T-helper 17 cell (primary cell): ENCODE measurements around the gene RPS6KB1. TPM values are rescaled to one million over a fixed set of nuclear protein-coding genes. Genes with fewer than 3 reads are reported as not detected.
"Not testable (repeated sequence)": the region's sequence is repeated elsewhere in the genome, so short reads cannot be mapped to it uniquely, and the experiment has no call there.

Source experiments
- ATAC-seq: fragments of 150-1000 bp; cut with Tn5 transposase; 2 replicates; pipeline ENCODE4 v1.10.0; 2021; ENCODE audit warnings: mild to moderate bottlenecking, moderate library complexity
- DNase-seq, 3 donors: peaks; one replicate each; pipeline versions ENCODE4 v3.0.0 to v3.0.0-alpha.2; 2020 to 2021
- H3K9me3 ChIP-seq: one replicate; pipeline ENCODE4 v1.7.0; 2013; ENCODE audit warnings: low read length, mild to moderate bottlenecking; ENCODE audit not compliant: control insufficient read depth, poor library complexity, severe bottlenecking
- H3K27ac Mint-ChIP-seq: one replicate; pipeline ENCODE4 v1.8.0; 2022; ENCODE audit warnings: mild to moderate bottlenecking, moderate library complexity, mixed read lengths
- H3K27me3 Mint-ChIP-seq: one replicate; pipeline ENCODE4 v1.8.0; 2022; ENCODE audit warnings: mixed read lengths
- H3K36me3 Mint-ChIP-seq: one replicate; pipeline ENCODE4 v1.8.0; 2022; ENCODE audit warnings: low read depth, mixed read lengths
- H3K4me1 Mint-ChIP-seq: one replicate; pipeline ENCODE4 v1.8.0; 2022; ENCODE audit warnings: mild to moderate bottlenecking, mixed read lengths
- H3K4me3 Mint-ChIP-seq: one replicate; pipeline ENCODE4 v1.8.0; 2022; ENCODE audit warnings: mild to moderate bottlenecking, moderate library complexity, mixed read lengths
- total RNA-seq, 4 donors: library from RNA in 2 of 4; stranded (reverse) in 2 of 4; gene quantifications; one replicate each; pipeline ENCODE4 v1.2.3 and lab custom pipeline; 2022 to 2026

RPS6KB1 gene
- total RNA-seq, 2 donors from 2014 or later = 86.6 to 105 TPM

DNA sequence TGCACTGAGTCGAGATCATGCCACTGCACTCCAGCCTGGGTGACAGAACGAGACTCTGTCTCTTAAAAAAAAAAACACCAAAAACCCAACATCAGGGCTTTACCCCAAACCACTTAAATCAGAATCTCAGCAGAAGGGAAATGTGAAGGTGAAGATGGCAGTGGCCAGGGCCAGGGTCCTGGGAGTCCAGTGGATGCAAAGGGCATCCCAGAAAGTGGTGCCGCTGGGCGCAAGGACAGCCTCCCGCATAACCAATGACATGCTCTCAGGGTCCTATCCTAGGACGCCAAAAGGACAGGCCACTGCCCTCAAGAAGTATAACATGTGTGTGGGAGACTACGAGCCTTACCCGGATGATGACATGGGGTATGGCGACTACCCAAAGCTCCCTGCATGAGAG is 8.1 kb upstream of the RPS6KB1 start:
- peaks cover 5% of the 10 kb centered on the region for H3K36me3 Mint-ChIP-seq
- H3K9me3 ChIP-seq = no peaks in the 10 kb centered on the region
- ATAC-seq (no peak), DNase-seq (no peak)
- no peak overlapping the region for H3K4me3 Mint-ChIP-seq
- H3K27me3 Mint-ChIP-seq = no peaks in the 10 kb centered on the region
- no peak overlapping the region for H3K27ac Mint-ChIP-seq
- H3K4me1 Mint-ChIP-seq = peaks cover 13% of the 10 kb centered on the region

DNA sequence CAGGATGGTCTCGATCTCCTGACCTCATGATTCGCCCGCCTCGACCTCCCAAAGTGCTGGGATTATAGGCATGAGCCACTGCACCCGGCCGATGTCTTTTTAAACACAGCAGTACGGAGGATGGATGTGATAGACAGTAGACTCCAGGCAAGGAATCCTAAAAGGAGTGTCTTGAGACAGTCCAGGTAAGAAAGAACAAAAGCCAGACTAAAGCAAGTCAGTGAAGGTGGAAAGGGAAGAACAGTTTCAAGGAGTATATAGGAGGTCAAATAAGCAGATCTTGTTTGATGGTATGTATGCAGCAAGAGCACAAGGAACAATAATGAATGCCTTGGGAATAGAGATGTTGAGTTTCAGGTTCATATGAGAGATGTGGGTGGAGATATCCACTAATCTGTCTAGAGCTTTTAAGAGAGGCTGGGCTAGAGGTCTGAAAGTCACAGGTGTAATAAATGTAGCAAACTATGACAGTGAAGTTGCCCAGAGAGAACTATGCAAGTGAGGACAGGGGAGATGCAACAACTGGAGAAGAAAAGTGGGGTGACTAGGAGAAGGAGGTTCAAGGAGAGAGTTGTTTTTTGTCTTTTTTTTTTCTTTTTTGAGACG is 4.7 kb upstream of the RPS6KB1 start:
- H3K4me1 Mint-ChIP-seq = peaks cover 28% of the 10 kb centered on the region
- ATAC-seq = no peak
- no peaks in the 10 kb centered on the region for H3K27me3 Mint-ChIP-seq
- DNase-seq = no peak
- peaks cover 12% of the 10 kb centered on the region for H3K36me3 Mint-ChIP-seq
- H3K4me3 Mint-ChIP-seq = peak overlapping the region; percentile 68
- peak overlapping the region; percentile 77 for H3K27ac Mint-ChIP-seq
- H3K9me3 ChIP-seq = no peaks in the 10 kb centered on the region

DNA sequence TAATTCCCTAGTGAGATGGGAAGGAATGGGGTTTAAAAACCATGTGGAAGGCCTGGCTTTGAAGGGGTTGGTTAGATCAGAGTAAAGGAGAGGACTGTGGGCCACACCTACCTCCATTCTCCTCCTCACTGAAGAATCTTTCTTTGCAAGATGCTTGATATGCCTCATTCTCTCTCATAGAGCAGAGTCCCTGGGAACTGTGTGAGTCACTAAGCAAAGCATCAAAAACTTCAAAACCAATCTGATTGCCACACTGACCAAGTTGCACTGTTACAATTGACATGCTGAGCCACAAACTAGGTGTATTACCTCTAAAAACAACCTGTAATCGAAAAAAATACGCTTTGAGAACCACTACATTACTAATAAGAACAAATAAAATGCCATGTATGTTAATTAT is 2.2 kb upstream of the RPS6KB1 start:
- Mint-ChIP-seq H3K27me3 (no peaks in the 10 kb centered on the region), H3K27ac (peak overlapping the region; percentile 54), H3K36me3 (peaks cover 12% of the 10 kb centered on the region), H3K4me3 (peak overlapping the region; percentile 64), H3K4me1 (peaks cover 37% of the 10 kb centered on the region)
- DNase-seq (no peak), ATAC-seq (no peak)
- no peaks in the 10 kb centered on the region for H3K9me3 ChIP-seq

- ATAC-seq (no peak), DNase-seq (peak in 1 of 3 donors; percentile 8)
- peaks cover 15% of the 10 kb centered on the region for H3K36me3 Mint-ChIP-seq
- peaks cover 39% of the 10 kb centered on the region for H3K4me1 Mint-ChIP-seq
- H3K27ac Mint-ChIP-seq = peak overlapping the region; percentile 98
- H3K4me3 Mint-ChIP-seq = peak overlapping the region; percentile 100
- H3K27me3 Mint-ChIP-seq = no peaks in the 10 kb centered on the region
- H3K9me3 ChIP-seq = no peaks in the 10 kb centered on the region
Observed at GRCh38 chr17:59892251-59892923, 534 bp upstream of the RPS6KB1 start.

DNA sequence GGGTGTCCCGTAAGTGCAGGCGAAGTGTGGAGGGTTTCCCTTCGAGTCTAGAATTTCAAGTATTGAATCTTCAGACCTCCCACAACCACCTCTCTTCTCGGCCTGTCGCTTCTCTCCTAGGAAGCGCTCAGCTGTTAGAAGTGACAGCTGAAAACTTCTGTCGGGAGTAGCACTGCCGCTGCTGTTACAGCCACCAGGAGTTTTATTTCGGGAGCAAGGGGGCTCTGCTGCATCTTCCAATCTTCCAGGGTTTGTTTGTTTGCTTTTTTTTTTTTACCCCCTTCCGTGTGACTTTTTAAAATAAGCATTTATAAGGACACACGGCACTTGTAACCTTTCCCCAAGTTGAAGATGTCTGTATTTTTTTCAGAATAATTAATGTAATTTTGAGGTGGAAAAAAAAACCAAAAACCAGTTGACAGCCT is 767 bp downstream of the RPS6KB1 start:
- H3K27me3 Mint-ChIP-seq = no peaks in the 10 kb centered on the region
- H3K4me3 Mint-ChIP-seq = peak overlapping the region; percentile 100
- no peaks in the 10 kb centered on the region for H3K9me3 ChIP-seq
- peak; percentile 20 for ATAC-seq
- no peak for DNase-seq
- H3K36me3 Mint-ChIP-seq = peaks cover 9% of the 10 kb centered on the region
- H3K27ac Mint-ChIP-seq = peak overlapping the region; percentile 98
- H3K4me1 Mint-ChIP-seq = peaks cover 37% of the 10 kb centered on the region

- Mint-ChIP-seq H3K4me3 (no peak overlapping the region), H3K27me3 (no peaks in the 10 kb centered on the region)
Observed at GRCh38 chr17:59897090-59897489, 4.2 kb downstream of the RPS6KB1 start.

DNA sequence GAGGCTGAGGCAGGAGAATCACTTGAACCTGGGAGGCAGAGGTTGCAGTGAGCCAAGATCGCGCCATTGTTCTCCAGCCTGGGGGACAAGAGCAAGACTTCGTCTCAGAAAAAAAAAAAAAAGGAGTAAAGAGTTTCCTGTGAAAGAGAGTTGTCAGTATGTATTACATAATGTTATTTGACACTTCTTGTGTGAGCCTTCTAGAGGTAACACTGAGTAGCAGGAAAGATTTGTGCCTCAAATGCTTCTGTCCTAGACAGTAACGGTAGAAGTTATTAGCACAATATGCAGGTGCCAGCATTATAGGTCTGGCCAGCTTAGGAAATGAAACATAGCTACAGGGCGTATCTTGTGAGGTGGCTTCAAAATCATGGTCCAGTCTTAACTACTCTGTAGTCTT is 6.2 kb downstream of the RPS6KB1 start:
- H3K27me3 Mint-ChIP-seq = no peaks in the 10 kb centered on the region
- H3K27ac Mint-ChIP-seq = no peak overlapping the region
- peaks cover 28% of the 10 kb centered on the region for H3K4me1 Mint-ChIP-seq
- no peaks in the 10 kb centered on the region for H3K9me3 ChIP-seq
- DNase-seq (no peak), ATAC-seq (no peak)
- H3K4me3 Mint-ChIP-seq = no peak overlapping the region
- peaks cover 5% of the 10 kb centered on the region for H3K36me3 Mint-ChIP-seq

More at GRCh38 chr17:59897090-59897489, 4.2 kb downstream of the RPS6KB1 start:
- no peaks in the 10 kb centered on the region for H3K9me3 ChIP-seq
- ATAC-seq (no peak), DNase-seq (no peak)
- peaks cover 5% of the 10 kb centered on the region for H3K36me3 Mint-ChIP-seq
- H3K4me1 Mint-ChIP-seq = peaks cover 30% of the 10 kb centered on the region
- no peak overlapping the region for H3K27ac Mint-ChIP-seq

DNA sequence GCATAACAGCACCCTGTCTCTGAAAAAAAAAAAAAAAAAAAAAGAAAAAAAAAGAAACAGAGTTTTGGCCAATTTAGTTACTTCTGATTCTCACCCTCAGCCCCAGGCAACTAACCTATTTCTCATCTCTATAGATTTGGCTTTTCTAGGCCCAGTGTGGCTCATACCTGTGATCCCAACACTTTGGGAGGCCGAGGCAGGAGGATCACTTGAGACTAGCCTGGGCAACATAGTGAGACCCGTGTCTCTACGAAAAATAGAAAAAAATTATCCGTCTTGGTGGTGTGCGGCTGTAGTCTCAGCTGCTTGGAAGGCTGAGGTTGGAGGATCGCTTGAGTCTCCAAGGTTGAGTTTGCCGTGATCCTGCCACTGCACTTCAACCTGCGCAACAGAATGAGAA is 8.7 kb downstream of the RPS6KB1 start:
- no peak for ATAC-seq
- Mint-ChIP-seq H3K4me1 (peaks cover 24% of the 10 kb centered on the region), H3K27ac (no peak overlapping the region)

DNA sequence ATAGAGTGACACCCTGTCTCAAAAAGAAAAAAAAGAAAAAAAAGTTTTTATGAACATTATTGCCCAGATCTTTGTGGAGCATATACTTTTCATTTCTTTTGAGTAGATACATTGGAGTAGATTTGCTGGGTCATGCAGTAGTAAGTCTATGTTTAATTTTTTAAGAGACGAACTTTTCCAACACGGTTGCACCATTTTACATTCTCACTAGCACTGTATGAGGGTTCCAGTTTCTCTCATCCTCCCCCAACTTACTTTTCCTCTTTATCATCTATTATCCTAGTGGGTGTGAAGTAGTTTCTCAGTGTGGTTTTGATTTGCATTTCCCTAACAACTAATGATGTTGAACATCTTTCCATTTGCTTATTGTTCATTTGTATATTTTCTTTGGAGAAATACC is 10.5 kb downstream of the RPS6KB1 start:
- H3K27ac Mint-ChIP-seq = no peak overlapping the region

More for the DNA sequence above, 8.7 kb downstream of the RPS6KB1 start:
- no peaks in the 10 kb centered on the region for H3K9me3 ChIP-seq
- DNase-seq = no peak
- H3K4me3 Mint-ChIP-seq = no peak overlapping the region
- H3K27me3 Mint-ChIP-seq = no peaks in the 10 kb centered on the region
- H3K36me3 Mint-ChIP-seq = peaks cover 3% of the 10 kb centered on the region

DNA sequence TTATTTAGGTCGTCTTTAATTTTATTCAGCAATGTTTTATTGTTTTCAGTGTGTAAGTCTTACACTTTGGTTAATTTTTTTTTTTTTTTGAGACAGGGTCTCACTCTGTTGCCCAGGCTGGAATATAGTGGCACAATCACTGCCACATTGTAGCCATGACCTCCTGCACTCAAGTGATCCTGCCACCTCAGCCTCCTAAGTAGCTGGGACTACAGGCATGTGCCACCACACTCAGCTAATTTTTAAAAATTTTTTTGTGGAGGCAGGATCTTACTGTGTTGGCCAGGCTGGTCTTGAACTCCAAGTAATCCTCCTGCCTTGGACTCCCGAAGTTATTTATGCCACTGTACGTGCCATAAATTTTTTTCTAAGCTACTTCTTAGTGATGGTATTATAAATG is 14.5 kb downstream of the RPS6KB1 start:
- no peak overlapping the region for H3K4me3 Mint-ChIP-seq
- peaks cover 3% of the 10 kb centered on the region for H3K36me3 Mint-ChIP-seq
- ATAC-seq (no peak), DNase-seq (no peak)
- H3K27ac Mint-ChIP-seq = no peak overlapping the region
- no peaks in the 10 kb centered on the region for H3K27me3 Mint-ChIP-seq
- H3K4me1 Mint-ChIP-seq = peaks cover 15% of the 10 kb centered on the region
- no peaks in the 10 kb centered on the region for H3K9me3 ChIP-seq

More for the DNA sequence above, 10.5 kb downstream of the RPS6KB1 start:
- ATAC-seq (no peak), DNase-seq (no peak)
- no peaks in the 10 kb centered on the region for H3K27me3 Mint-ChIP-seq
- no peaks in the 10 kb centered on the region for H3K9me3 ChIP-seq
- peaks cover 21% of the 10 kb centered on the region for H3K4me1 Mint-ChIP-seq
- peaks cover 3% of the 10 kb centered on the region for H3K36me3 Mint-ChIP-seq
- no peak overlapping the region for H3K4me3 Mint-ChIP-seq

DNA sequence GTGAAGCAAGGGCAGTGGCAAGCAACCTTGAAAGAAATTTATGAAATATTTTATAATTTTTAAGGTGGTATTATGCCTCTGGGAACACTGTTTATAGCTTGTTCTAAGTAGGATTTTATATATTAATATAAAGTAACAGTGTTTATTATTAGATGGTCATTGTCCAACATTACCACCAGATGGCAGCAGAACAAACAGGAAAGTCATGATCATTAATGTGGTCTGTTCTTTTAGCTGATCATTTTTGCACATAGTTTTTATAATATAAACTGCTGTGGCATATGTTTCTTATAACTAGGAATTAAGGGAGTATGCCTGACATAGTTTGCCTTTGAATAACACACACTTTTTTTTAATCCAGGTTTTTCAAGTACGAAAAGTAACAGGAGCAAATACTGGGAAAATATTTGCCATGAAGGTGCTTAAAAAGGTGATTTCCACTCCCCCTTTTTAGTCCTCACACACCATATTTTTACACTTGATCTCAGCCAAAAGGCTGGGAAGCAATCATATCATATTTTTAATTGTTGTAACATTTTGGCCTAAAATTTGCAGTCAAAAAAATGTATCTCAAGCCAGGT is 21.4 kb downstream of the RPS6KB1 start:
- no peaks in the 10 kb centered on the region for H3K9me3 ChIP-seq
- peak; percentile 69 for ATAC-seq
- peaks cover 8% of the 10 kb centered on the region for H3K36me3 Mint-ChIP-seq
- H3K4me3 Mint-ChIP-seq = no peak overlapping the region
- H3K27ac Mint-ChIP-seq = no peak overlapping the region
- DNase-seq = no peak
- H3K4me1 Mint-ChIP-seq = peaks cover 7% of the 10 kb centered on the region
- no peaks in the 10 kb centered on the region for H3K27me3 Mint-ChIP-seq

DNA sequence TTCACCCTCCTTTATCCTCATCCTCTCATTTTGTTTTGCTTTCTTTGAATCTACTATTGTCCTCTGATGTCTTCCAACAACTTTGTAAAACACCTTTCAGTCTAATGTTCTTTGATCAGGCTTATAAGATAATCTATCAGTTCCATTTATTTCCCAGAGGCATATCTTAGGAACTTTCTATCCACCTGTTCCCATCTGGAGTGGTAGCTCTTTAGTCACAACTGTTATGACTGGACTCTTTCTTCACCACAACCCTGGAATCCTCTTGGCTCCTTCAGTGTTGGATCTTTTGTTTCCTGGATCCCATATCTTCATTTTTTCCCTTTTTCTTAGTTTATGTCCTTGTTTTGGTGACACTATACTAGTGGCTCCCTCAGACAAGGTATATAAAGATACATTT is 23.5 kb downstream of the RPS6KB1 start:
- peaks cover 9% of the 10 kb centered on the region for H3K4me1 Mint-ChIP-seq
- DNase-seq = no peak
- no peaks in the 10 kb centered on the region for H3K27me3 Mint-ChIP-seq
- H3K9me3 ChIP-seq = no peaks in the 10 kb centered on the region
- ATAC-seq = no peak
- H3K4me3 Mint-ChIP-seq = no peak overlapping the region
- H3K36me3 Mint-ChIP-seq = peaks cover 10% of the 10 kb centered on the region
- H3K27ac Mint-ChIP-seq = peak overlapping the region; percentile 3

DNA sequence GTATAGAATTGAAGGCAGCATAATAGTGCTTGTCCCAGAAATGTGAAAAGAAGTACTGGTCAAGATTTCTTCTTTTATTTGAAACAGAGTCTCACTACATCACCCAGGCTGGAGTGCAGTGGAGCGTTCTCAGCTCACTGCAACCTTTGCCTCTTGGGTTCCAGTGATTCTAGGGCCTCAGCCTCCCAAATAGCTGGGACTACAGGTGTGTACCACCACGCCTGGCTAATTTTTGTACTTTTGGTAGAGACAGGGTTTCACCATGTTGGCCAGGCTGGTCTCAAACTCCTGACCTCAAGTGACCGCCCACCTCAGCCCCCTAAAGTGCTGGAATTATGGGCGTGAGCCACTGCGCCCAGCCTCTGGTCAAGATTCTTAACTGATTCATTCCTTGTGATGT is 27.7 kb downstream of the RPS6KB1 start:
- not testable (repeated sequence) for ATAC-seq, H3K4me3 Mint-ChIP-seq, H3K9me3 ChIP-seq, H3K4me1 Mint-ChIP-seq, DNase-seq, H3K27me3 Mint-ChIP-seq, H3K27ac Mint-ChIP-seq
- peaks cover 13% of the 10 kb centered on the region for H3K36me3 Mint-ChIP-seq
